Measurements from ENCODE around the gene FTO.

The FTO gene

DNA sequence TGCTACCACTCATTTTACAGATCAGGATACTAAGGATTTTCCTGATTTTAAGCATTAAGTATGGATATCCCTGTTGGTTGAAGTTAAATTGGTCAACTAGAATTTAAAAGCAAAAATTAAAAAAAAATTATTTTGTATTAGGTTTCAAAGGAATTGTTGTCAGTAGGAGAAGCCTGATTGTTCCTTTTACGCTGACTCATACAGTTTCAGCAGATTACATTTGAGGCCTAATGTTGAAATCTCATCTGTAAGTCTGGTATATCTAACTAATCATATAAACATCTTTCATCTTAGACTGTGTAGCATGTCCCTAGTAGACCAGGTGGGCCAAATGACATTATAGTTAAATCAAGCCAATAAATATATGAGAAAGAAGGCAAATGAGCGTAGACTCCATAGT is 83.5 kb downstream of the FTO start:
- DNase-seq: no peak

- no peak for DNase-seq
Measured at GRCh38 chr16:53789137-53789536, 85.2 kb downstream of the FTO start.

DNA sequence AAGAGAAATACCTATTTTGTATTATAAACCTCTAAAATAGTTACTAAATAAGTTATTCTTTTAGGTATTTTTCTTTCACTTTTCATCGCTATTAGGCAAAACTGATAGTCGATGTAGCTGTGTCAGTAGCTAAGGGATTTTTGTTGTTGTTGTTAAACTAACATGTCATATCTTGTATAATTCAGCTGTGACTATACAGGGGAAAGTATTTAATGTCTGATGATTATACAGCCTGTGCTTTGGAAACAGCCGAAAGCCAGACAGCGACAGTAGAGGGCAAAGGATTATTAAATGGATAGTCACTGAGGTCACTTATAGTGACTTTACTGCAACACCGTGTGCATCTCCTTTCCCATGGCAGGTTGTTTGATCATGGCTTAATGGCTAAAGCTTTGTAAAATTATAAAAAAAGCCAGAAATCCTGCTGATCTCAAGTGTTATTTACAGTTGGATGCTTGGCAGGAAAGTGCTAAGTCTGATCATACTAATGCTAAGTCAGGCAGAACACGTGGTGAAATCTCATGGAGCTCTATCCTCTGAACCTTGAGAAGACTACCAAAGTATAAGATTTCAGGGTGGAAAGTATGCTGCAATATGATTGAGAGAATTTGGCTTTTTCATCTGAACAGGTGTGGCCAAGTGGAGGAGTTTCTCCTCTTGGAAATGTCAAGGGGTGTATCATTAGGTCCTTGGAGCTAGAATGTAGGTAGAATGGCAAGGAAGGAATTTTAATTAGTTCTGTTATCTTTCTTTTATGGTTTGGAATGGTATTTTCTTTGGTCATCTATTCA is 88.4 kb downstream of the FTO start:
- DNase-seq: no peak

GRCh38 chr16:53803451-53803850 is 99.5 kb downstream of the FTO start:
- no peak for DNase-seq

DNA sequence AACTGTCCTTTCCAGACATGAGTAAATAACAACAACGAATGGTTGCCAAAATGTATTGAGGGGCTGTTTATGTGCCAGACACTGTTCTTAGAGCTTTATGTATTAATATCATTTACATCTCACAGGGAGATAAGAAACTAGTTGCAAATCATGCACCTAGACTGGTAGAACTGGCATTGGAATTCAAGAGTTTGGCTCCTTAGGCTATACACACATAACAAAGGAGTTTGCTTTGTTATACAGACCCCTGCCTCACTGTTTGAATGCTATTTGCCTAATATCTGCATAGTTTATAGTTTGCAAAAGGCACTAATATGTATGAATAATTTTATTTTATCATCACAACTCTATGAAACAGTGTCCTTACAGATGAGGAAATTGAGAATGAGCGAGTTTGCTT is 100.0 kb downstream of the FTO start:
- no peak for DNase-seq

DNA sequence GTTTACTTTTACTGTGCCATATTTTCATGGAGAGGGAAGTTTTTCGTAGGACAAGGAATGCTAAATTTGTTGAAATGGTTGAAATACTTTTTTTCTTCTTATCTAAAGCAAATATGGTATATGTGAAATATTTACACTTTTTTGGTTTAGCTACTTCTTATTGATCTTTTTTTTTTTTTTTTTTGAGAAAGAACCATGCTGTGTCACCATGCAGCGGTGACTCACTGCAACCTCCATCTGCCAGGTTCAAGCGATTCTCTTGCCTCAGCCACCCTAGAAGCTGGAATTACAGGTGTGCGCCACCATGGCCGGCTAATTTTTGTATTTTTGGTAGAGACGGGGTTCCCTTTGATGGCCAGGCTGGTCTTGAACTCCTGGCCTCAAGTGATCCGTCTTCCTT is 100.5 kb downstream of the FTO start:
- no peak for DNase-seq

DNA sequence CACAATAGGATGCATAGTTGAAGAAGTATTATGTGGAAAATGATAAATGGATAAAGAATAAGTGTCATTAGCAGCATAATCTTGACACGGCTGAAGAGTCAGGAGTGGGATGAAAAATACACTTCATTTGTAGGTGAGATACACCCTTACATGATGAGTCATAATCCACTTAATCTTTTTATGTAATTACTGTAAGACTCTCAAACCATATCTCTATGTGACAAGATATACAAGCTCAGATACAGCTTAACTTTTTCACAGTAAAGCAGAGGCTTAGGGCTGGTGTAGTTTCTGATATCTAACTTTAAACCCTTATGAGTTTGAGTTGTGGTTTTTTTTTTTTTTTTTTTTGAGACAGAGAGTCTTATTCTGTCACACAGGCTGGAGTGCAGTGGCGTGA is 101.2 kb downstream of the FTO start:
- no peak for DNase-seq

DNA sequence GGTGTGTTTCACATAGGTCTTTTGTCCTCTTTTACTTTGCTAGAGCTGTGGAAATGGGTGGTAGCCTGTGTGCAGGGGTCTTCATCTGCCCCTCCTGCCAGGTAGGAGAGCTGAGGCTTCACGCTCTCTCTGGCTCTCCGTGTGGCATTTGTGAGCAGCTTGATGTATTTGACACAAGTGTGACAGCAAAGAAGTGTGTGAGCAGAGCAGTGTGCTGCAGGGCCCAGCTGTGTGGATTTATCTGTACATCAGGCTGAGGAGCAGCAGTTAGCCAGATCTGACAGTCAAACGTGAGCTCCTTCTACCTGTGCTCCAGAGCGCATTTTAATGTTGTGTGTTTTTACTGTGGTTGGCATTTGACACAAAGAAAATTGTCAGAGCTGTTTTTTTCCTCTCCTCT is 101.8 kb downstream of the FTO start:
- DNase-seq: no peak

GRCh38 chr16:53809088-53809932 is 105.4 kb downstream of the FTO start:
- DNase-seq: no peak

DNA sequence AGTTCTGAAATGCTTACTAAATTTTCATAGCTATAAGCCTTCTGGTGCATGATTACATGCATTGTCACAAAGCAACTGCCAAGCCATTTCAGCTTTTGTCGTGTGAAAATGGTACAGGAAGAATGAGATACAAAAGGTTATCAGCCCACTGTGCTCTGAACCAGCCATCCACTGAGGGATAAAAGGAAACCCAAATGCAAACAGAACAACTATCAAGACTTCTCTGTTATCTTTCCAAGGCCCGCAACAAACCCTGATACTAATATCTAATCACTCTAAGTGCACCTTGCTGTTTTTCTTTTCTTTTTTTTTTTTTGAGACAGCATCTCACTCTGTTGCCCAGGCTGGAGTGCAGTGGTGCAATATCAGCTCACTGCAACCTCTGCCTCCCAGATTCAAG is 109.0 kb downstream of the FTO start:
- no peak for DNase-seq

GRCh38 chr16:53814801-53815200 is 110.8 kb downstream of the FTO start:
- DNase-seq: no peak

DNA sequence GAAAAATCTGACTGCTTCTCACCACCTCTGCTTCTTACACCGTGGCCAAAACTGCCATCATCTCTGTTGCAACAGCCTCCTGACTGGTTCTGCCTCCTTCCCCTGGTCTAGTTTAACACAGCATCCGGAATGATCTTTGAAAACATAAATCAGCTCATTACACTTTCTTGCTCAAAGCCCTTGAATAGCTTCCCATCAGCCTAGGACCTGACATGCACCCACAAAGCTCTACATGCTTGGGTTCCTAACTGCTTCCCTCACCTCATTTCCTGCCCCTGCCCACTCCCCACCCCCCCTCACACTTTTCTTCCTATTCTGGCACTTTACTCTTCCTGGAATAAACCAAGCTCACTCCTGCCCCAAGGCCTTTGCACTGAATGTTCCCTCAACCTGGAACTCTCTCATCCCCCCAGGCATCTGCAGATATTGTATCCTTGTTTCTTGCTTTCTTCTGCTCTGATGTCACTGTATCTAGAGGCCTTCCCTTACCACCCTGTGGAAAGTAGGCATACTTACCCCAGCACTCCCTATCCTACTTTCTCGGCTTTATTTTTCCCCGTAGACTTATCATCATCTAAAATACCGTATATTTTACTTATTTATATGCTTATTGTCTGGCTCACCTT is 112.4 kb downstream of the FTO start:
- no peak for DNase-seq

DNA sequence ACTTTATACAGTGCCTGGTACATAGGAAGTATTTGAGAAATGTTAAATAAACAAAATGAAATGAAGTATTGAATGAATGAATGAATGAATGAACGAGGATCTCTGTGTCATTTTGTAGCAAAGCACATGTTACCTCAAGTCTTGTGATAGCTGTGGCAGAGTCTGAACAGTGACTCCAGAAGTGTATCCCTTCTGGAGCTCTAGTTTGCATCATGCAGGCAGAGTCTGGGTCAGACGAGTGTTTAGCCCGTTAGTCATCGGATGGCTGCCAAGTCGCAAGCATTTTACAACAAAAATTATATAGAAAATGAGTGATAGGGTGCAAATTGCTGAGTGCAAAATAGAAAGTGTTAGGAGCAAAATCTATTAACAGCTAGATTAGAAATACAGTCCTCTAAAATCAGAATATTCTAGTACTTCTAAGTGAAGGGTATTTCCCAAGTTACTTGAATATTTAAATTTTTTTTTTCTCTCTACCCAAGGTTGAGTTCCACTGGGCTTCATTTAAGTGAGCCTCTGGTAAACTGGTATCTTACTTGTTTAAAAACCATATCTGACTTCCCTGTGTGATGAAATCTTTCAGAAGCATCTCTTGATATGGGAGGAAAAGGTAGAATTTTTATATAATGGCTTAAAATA is 113.3 kb downstream of the FTO start:
- DNase-seq: no peak

GRCh38 chr16:53817812-53818550 is 114.0 kb downstream of the FTO start:
- no peak for DNase-seq

- DNase-seq: no peak
Measured at GRCh38 chr16:53821487-53821886, 117.5 kb downstream of the FTO start.

- DNase-seq: no peak
Measured at GRCh38 chr16:53821957-53822625, 118.1 kb downstream of the FTO start.

- no peak for DNase-seq
Measured at GRCh38 chr16:53822936-53823529, 119.1 kb downstream of the FTO start.

DNA sequence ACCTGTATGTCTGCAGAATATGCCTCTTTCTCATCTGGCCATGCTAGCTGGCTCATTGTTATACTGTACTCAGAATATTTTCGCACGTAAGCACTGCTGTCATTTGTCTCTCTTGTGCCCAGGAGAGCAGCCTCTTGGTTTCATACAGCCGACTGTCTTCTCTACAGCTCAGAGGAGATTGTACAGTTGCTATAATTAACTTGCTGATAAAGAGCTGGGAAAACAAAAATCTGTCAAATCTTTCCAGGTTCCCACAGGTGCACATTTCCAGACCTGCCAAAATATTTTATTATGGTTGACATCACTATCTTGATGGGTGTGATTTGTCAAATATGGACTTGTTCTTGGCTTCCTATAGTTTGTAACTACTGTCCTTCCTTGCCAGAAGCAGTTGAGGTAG is 122.7 kb downstream of the FTO start:
- no peak for DNase-seq

DNA sequence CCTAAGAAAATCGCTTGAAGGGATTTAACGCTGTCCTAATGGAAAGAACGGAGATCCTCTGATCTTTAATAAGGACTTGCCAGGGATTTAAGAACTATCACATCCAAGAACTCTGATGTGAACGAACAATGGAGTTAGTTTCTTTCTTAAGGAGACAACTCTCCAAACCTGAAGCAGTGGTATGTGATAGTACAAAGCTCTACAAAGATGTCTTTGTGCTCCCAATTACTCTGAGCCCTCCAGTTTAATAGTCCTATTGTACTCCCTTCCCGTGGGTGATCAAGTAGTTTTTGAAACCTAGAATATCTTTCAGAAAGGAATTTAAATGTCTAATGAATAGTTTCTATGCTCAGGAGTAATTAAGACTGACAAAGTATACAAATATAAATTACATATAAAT is 123.8 kb downstream of the FTO start:
- no peak for DNase-seq

- DNase-seq: no peak
Measured at GRCh38 chr16:53829186-53829747, 125.3 kb downstream of the FTO start.

- DNase-seq: no peak
Measured at GRCh38 chr16:53832896-53833544, 129.1 kb downstream of the FTO start.

Data from SHP77 (cell line).